Epithelial cell of proximal tubule (primary cell): ENCODE results near the gene SUN2. TPM values are rescaled to one million over a fixed set of nuclear protein-coding genes. Genes with fewer than 3 reads are reported as not detected.

Experiments
- DNase-seq: peaks from one replicate; pipeline ENCODE4 v3.0.0-alpha.2; 2011; ENCODE audit warnings: low read depth
- H3K4me3 ChIP-seq: 2 replicates; pipeline ENCODE4 v1.5.1; 2011; ENCODE audit warnings: low read depth, mild to moderate bottlenecking, low read length
- total RNA-seq: library from RNA; depleted of rRNA; stranded (reverse); fragments of >200 nt; gene quantifications from 2 replicates; pipeline ENCODE4 v1.2.3, GENCODE V29; 2015
- TF ChIP-seq, protein P1 (sequence below): conservative IDR thresholded peaks from 2 replicates; pipeline ENCODE4 v1.5.1; 2012; ENCODE audit warnings: low read depth, mild to moderate bottlenecking, low read length

Gene SUN2
- total RNA-seq, 1 donor from 2014 or later = 88.2 TPM

- TF ChIP-seq, protein P1, sequence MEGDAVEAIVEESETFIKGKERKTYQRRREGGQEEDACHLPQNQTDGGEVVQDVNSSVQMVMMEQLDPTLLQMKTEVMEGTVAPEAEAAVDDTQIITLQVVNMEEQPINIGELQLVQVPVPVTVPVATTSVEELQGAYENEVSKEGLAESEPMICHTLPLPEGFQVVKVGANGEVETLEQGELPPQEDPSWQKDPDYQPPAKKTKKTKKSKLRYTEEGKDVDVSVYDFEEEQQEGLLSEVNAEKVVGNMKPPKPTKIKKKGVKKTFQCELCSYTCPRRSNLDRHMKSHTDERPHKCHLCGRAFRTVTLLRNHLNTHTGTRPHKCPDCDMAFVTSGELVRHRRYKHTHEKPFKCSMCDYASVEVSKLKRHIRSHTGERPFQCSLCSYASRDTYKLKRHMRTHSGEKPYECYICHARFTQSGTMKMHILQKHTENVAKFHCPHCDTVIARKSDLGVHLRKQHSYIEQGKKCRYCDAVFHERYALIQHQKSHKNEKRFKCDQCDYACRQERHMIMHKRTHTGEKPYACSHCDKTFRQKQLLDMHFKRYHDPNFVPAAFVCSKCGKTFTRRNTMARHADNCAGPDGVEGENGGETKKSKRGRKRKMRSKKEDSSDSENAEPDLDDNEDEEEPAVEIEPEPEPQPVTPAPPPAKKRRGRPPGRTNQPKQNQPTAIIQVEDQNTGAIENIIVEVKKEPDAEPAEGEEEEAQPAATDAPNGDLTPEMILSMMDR = no peak
- DNase-seq = no peak
- H3K4me3 ChIP-seq = no peak overlapping the region
These were observed 25.9 kb downstream of the SUN2 start for GRCh38 chr22:38729946-38730345.

DNA sequence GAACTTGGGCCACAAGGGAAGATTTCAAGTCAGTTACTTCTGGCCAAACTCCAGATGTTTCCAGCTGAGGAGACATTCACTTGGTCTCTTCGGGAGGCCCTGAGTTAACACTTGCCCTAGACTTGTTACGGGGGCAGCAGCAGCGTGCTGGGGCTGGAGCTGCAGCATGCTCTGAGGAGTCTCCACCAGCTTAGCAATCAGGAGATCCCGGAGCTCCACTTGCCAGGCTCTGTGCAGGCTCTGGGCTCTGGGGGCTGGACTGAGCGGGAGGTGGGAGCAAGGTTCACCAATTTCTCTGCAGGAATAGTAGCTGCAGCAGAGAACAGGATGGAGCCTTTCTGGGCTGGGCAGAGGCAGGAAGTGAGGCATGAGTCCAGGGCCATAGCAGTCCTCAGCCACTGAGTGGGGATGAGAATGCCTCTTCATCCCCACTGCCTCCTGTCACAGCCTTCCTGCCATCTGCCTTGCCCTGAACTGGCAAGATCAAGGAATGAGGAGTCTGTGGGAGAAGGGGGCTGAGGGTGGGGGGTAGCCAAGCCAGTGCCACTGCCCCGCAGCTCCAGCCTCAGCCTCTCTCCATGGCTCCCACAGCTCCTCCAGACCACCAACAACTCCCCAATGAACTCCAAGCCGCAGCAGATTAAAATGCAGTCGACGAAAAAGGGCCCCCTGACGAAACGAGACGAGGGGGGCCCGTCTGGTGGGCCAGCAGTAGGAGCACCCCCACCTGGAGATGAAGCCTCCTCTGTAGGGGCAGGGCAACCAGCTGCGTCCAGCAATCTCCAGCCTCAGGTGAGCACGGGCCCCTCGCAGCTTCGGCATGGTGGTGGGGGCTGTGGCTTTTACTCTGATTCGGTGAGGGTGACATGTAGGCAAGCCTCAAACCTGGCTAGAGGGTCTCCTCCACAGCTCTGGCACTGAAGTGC is 26.7 kb downstream of the SUN2 start:
- no peak overlapping the region for H3K4me3 ChIP-seq
- TF ChIP-seq, protein P1 = no peak
- no peak for DNase-seq

- DNase-seq = no peak
- no peak overlapping the region for H3K4me3 ChIP-seq
- TF ChIP-seq, protein P1 = no peak
These were observed 28.0 kb downstream of the SUN2 start for GRCh38 chr22:38727530-38728451.

DNA sequence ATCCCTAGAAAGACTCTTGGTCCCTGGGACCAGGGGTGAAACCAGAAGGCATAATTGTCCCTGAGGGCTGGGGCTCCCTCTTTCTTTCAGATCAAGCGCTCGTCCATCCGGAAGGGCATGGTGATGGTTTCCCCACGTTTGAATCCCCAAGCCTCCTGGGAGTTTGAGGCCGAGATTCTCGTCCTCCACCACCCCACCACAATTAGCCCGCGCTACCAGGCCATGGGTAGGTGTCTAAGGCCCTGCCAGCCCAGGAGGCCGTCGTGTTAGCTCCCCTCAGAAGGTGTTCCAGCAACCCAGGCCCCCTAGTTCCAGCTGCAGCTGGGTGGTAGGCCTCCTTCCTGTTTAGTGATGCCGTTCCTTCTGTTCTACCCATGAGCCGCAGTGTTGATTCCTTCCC is 28.7 kb downstream of the SUN2 start:
- TF ChIP-seq, protein P1 = no peak
- H3K4me3 ChIP-seq = no peak overlapping the region
- DNase-seq = no peak

- TF ChIP-seq, protein P1 = no peak
- no peak for DNase-seq
- H3K4me3 ChIP-seq = no peak overlapping the region
These were observed 29.7 kb downstream of the SUN2 start for GRCh38 chr22:38725900-38726655.

GRCh38 chr22:38724926-38725571 is 30.7 kb downstream of the SUN2 start:
- no peak for DNase-seq
- TF ChIP-seq, protein P1 = peak; percentile 69

More at GRCh38 chr22:38724926-38725571, 30.7 kb downstream of the SUN2 start:
- H3K4me3 ChIP-seq = no peak overlapping the region
